GM23248 (cell line): ENCODE data around the gene SLC12A7.

ENCODE experiments used
- EZH2 ChIP-seq: fragments of 200-600 bp; sonication (generic); IDR thresholded peaks from 2 replicates; pipeline ENCODE4 v1.6.1; 2018; ENCODE audit warnings: antibody characterized with exemption, mild to moderate bottlenecking; ENCODE audit not compliant: insufficient read depth, poor library complexity, severe bottlenecking
- EZH2phosphoT487 ChIP-seq: fragments of 200-600 bp; sonication (generic); IDR thresholded peaks from 2 replicates; pipeline ENCODE4 v1.6.1; 2018; ENCODE audit warnings: antibody characterized with exemption, moderate library complexity, mild to moderate bottlenecking, low read depth; ENCODE audit not compliant: insufficient read depth

GRCh38 chr5:1013948-1014301, 97.9 kb downstream of the SLC12A7 start:
- TF ChIP-seq EZH2 (no peak), EZH2phosphoT487 (no peak)
